ENCODE data around the gene TPGS1. TPM values are rescaled to one million over a fixed set of nuclear protein-coding genes. Genes with fewer than 3 reads are reported as not detected.

TPGS1 gene, protein sequence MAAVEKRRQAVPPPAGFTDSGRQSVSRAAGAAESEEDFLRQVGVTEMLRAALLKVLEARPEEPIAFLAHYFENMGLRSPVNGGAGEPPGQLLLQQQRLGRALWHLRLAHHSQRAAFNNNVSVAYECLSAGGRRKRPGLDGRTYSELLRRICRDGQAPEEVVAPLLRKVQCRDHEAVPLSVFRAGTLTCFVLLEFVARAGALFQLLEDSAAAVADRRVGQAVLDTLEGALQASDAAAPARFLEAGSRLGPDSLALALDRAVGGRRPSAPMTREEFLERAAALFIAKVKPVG
- total RNA-seq (10 to 100 TPM; 19.2 to 20.2 TPM), polyA plus RNA-seq (10 to 100 TPM; 17.4 to 33.0 TPM)
- long read RNA-seq, donor 1, partial matches to known transcripts: 0 of 5 reads
- long read RNA-seq, donor 1, other reads (novel, unspliced or antisense): 1 of 5 reads
- long read RNA-seq, donor 2, transcript TPGS1-201 (2 exons, 1,114 nt): major isoform, 19 of 22 reads
- long read RNA-seq, donor 2, partial matches to known transcripts: 0 of 22 reads
- long read RNA-seq, donor 2, other reads (novel, unspliced or antisense): 2 of 22 reads

GRCh38 chr19:507286-508203 lies at the start of gene TPGS1:
Gene TPGS1, plus strand, starts transcription at chr19:507497. Its CDS starts 10 bp downstream, at chr19:507507.
- intact Hi-C loops (cut with DNase I): loop anchor here in 1 of 2 donors (2.0 kb wide), 1 partner anchor 19 kb away; no protein-coding TSS in a partner anchor

GRCh38 chr19:457636-458035 lies 49.7 kb upstream of the TPGS1 start:
- ATAC-seq (ENCODE audit: low FRiP score) (no peak), DNase-seq (peak in 1 of 2 donors; percentile 72)
- Histone ChIP-seq H3K36me3 (ENCODE audit: control insufficient read depth in 1 of 2, insufficient read depth in 2 of 2, low read length in 1 of 2) (no peaks in the 10 kb centered on the region), H3K27ac (ENCODE audit: low read depth in 1 of 2, low read length in 2 of 2) (no peak overlapping the region), H3K9me3 (ENCODE audit: control insufficient read depth, low read length) (no peaks in the 10 kb centered on the region), H3K4me3 (ENCODE audit: low read length in 2 of 2) (no peak overlapping the region), H3K27me3 (ENCODE audit: control insufficient read depth in 1 of 2, insufficient read depth in 2 of 2, low read length in 1 of 2) (no peaks in the 10 kb centered on the region), H3K4me1 (ENCODE audit: control insufficient read depth in 1 of 2, insufficient read depth in 2 of 2, low read length in 2 of 2) (no peaks in the 10 kb centered on the region)
- intact Hi-C loops (cut with DNase I): no loop called here
- 91 to 96% methylated on average over 30 of the region's 30 CpGs for WGBS, 2 donors

More at GRCh38 chr19:507286-508203, at the start of gene TPGS1:
- Histone ChIP-seq H3K27ac (ENCODE audit: low read depth in 1 of 2, low read length in 2 of 2) (peak within 1 kb of the TSS; percentile 77 to 86), H3K9me3 (ENCODE audit: control insufficient read depth, low read length) (no peaks in the 10 kb centered on the region), H3K36me3 (ENCODE audit: control insufficient read depth in 1 of 2, insufficient read depth in 2 of 2, low read length in 1 of 2) (no peaks in the 10 kb centered on the region), H3K4me3 (ENCODE audit: low read length in 2 of 2) (peak within 1 kb of the TSS; percentile 71 to 98), H3K27me3 (ENCODE audit: control insufficient read depth in 1 of 2, insufficient read depth in 2 of 2, low read length in 1 of 2) (no peaks in the 10 kb centered on the region), H3K4me1 (ENCODE audit: control insufficient read depth in 1 of 2, insufficient read depth in 2 of 2, low read length in 2 of 2) (no peaks in the 10 kb centered on the region)
- peak; percentile 83 to 96 for DNase-seq
- ATAC-seq (ENCODE audit: low FRiP score): peak; percentile 94
- 1% methylated on average over 81 of the region's 81 CpGs for WGBS, 2 donors

GRCh38 chr19:458091-459042 lies 48.9 kb upstream of the TPGS1 start:
- Histone ChIP-seq H3K27me3 (ENCODE audit: control insufficient read depth in 1 of 2, insufficient read depth in 2 of 2, low read length in 1 of 2) (no peaks in the 10 kb centered on the region), H3K4me3 (ENCODE audit: low read length in 2 of 2) (no peak overlapping the region), H3K36me3 (ENCODE audit: control insufficient read depth in 1 of 2, insufficient read depth in 2 of 2, low read length in 1 of 2) (no peaks in the 10 kb centered on the region), H3K27ac (ENCODE audit: low read depth in 1 of 2, low read length in 2 of 2) (no peak overlapping the region), H3K4me1 (ENCODE audit: control insufficient read depth in 1 of 2, insufficient read depth in 2 of 2, low read length in 2 of 2) (no peaks in the 10 kb centered on the region), H3K9me3 (ENCODE audit: control insufficient read depth, low read length) (no peaks in the 10 kb centered on the region)
- WGBS, 2 donors: 93 to 98% methylated on average over 41 to 89 of the region's 89 CpGs
- intact Hi-C loops (cut with DNase I): no loop called here
- DNase-seq (no peak), ATAC-seq (ENCODE audit: low FRiP score) (no peak)

- Histone ChIP-seq H3K27me3 (ENCODE audit: control insufficient read depth in 1 of 2, insufficient read depth in 2 of 2, low read length in 1 of 2) (no peaks in the 10 kb centered on the region), H3K36me3 (ENCODE audit: control insufficient read depth in 1 of 2, insufficient read depth in 2 of 2, low read length in 1 of 2) (no peaks in the 10 kb centered on the region), H3K4me1 (ENCODE audit: control insufficient read depth in 1 of 2, insufficient read depth in 2 of 2, low read length in 2 of 2) (no peaks in the 10 kb centered on the region), H3K4me3 (ENCODE audit: low read length in 2 of 2) (peak overlapping the region; percentile 35 to 56), H3K27ac (ENCODE audit: low read depth in 1 of 2, low read length in 2 of 2) (no peak overlapping the region), H3K9me3 (ENCODE audit: control insufficient read depth, low read length) (no peaks in the 10 kb centered on the region)
- 1% methylated on average over 52 to 66 of the region's 66 CpGs for WGBS, 2 donors
- intact Hi-C loops (cut with DNase I): no loop called here
- DNase-seq (peak in 1 of 2 donors; percentile 86), ATAC-seq (ENCODE audit: low FRiP score) (peak; percentile 78)
Measured at GRCh38 chr19:459724-460511, 47.4 kb upstream of the TPGS1 start.

DNA sequence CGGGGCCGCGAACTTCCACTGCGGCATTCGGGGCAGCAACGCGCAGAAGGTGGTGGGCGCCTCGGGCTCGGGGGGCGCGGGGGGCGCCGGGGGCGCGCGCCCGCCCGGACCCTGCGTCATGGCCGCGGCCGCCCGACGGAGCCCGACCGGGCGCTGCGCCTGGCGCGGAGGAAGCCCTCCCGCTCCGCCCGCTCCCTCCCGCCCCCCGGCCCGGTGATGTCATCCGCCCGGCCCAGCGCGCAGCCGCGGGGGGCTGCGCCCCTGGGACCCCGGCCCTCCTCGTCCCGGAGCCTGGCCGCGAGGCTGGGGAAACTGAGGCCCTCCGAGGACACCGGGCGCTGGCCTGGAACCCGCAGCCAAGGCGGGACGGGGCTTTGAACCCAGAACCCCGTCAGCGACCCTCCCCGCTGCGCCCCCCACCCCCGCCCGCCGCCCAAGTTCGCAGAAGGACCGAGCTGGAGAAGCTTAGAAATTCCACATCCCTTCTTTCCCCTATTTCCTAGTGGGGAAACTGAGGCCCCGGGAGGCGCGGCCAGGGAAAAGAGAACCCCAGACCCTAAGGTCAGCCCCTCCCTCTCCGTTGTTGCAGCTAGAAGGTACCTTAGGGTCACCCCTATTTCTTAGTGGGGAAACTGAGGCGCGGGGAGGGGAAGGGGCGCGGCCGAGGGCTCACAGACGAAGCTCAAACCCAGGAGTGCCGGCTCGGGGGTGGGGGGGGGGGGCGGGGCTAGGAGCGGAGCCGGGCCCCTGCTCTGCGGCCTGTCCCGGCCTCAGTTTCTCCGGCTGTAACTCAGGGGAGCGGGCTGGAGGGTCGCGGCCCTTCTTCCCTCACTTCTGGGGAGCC lies 46.2 kb upstream of the TPGS1 start, which contains the start of gene SHC2:
Gene SHC2 (minus strand): TSS at position 157 of the 844 bp plus-strand sequence. CDS start 37 bp downstream, at position 120.
- 1 to 2% methylated on average over 49 to 85 of the region's 85 CpGs for WGBS, 2 donors
- no peaks in the 10 kb centered on the region for H3K27me3 ChIP-seq (ENCODE audit: control insufficient read depth in 1 of 2, insufficient read depth in 2 of 2, low read length in 1 of 2)
- H3K4me3 ChIP-seq (ENCODE audit: low read length in 2 of 2): peak within 1 kb of the TSS; percentile 35 to 56
- H3K4me1 ChIP-seq (ENCODE audit: control insufficient read depth in 1 of 2, insufficient read depth in 2 of 2, low read length in 2 of 2): no peaks in the 10 kb centered on the region
- intact Hi-C loops (cut with DNase I): no loop called here
- peak; percentile 69 for ATAC-seq (ENCODE audit: low FRiP score)
- H3K36me3 ChIP-seq (ENCODE audit: control insufficient read depth in 1 of 2, insufficient read depth in 2 of 2, low read length in 1 of 2): no peaks in the 10 kb centered on the region
- H3K27ac ChIP-seq (ENCODE audit: low read depth in 1 of 2, low read length in 2 of 2): no peak within 1 kb of the TSS
- H3K9me3 ChIP-seq (ENCODE audit: control insufficient read depth, low read length): no peaks in the 10 kb centered on the region
- peak in 1 of 2 donors; percentile 79 for DNase-seq

GRCh38 chr19:461721-462551 lies 45.4 kb upstream of the TPGS1 start:
- Histone ChIP-seq H3K9me3 (ENCODE audit: control insufficient read depth, low read length) (no peaks in the 10 kb centered on the region), H3K4me3 (ENCODE audit: low read length in 2 of 2) (no peak overlapping the region), H3K36me3 (ENCODE audit: control insufficient read depth in 1 of 2, insufficient read depth in 2 of 2, low read length in 1 of 2) (no peaks in the 10 kb centered on the region), H3K27me3 (ENCODE audit: control insufficient read depth in 1 of 2, insufficient read depth in 2 of 2, low read length in 1 of 2) (no peaks in the 10 kb centered on the region), H3K27ac (ENCODE audit: low read depth in 1 of 2, low read length in 2 of 2) (no peak overlapping the region), H3K4me1 (ENCODE audit: control insufficient read depth in 1 of 2, insufficient read depth in 2 of 2, low read length in 2 of 2) (no peaks in the 10 kb centered on the region)
- WGBS, 2 donors: 7% methylated on average over 56 to 60 of the region's 60 CpGs
- intact Hi-C loops (cut with DNase I): no loop called here
- peak in 1 of 2 donors; percentile 66 for DNase-seq
- ATAC-seq (ENCODE audit: low FRiP score): peak; percentile 51

Measured in aorta (tissue), 5 donors.